Measurements from ENCODE around the gene SCUBE1. TPM values are rescaled to one million over a fixed set of nuclear protein-coding genes. Genes with fewer than 3 reads are reported as not detected.

SCUBE1 gene
- total RNA-seq, 2 experiments from 2014 or later: not detected

- DNase-seq: no peak
- H3K9me3 Mint-ChIP-seq: no peaks in the 10 kb centered on the region
- no peaks in the 10 kb centered on the region for H3K36me3 Mint-ChIP-seq
- no peak overlapping the region for H3K4me3 Mint-ChIP-seq
- CTCF ChIA-PET: interaction anchor here (1.3 kb wide), 1 partner anchor 34 kb away, joined by 4 read pairs; no protein-coding TSS in a partner anchor
- intact Hi-C loops (cut with micrococcal nuclease): no loop called here
- H3K4me1 Mint-ChIP-seq (ENCODE audit: low read depth): no peaks in the 10 kb centered on the region
- no peak overlapping the region for H3K27ac Mint-ChIP-seq
- POLR2A ChIA-PET: no interaction called here
- peaks cover 1% of the 10 kb centered on the region for H3K27me3 Mint-ChIP-seq
Measured at GRCh38 chr22:43308060-43308830, 34.9 kb downstream of the SCUBE1 start.

GRCh38 chr22:43305806-43306205 lies 37.4 kb downstream of the SCUBE1 start:
- Mint-ChIP-seq H3K36me3 (no peaks in the 10 kb centered on the region), H3K27me3 (peaks cover 6% of the 10 kb centered on the region), H3K27ac (no peak overlapping the region), H3K9me3 (no peaks in the 10 kb centered on the region), H3K4me1 (ENCODE audit: low read depth) (no peaks in the 10 kb centered on the region), H3K4me3 (no peak overlapping the region)
- ChIA-PET CTCF (no interaction called here), POLR2A (no interaction called here)
- intact Hi-C loops (cut with micrococcal nuclease): no loop called here
- no peak for DNase-seq

DNA sequence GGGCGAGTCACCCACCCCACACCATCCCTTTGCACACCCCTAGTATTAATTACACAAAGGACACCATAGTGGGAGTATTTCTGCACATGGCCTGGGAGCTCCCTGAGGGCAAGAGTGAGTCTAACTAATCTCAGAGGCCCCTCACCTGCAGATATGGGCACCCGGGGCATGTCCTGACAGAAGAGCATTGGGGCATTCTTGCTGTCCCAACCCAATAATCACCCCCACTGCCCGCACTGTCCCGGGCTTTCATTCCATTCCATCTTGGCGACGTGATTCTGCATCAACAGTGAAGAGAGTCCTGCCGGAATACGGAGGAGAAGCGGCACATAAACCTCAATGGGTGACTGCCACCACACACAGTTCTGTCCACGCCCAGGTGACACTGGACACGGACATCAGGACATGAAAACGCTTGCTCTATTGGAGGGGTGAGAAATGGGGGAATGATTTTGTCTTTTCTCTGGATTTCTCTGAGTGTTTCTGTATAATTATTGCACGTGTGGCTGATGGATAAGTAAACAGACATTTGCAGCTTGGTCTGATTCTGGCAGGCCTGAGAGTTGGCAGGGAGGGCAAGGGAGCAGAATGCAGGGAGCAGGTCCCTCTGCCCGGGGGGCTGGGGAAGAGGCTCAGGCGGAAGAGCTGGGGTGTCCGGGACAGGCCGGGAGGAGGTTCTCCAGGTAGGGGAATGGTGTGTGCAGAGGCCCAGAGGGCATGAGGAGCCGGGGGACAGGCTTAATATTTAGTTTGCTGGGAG lies 38.2 kb downstream of the SCUBE1 start:
- H3K4me1 Mint-ChIP-seq (ENCODE audit: low read depth): no peaks in the 10 kb centered on the region
- DNase-seq: no peak
- H3K27me3 Mint-ChIP-seq: peaks cover 6% of the 10 kb centered on the region
- ChIA-PET POLR2A (no interaction called here), CTCF (interaction anchor here (1.0 kb wide), 1 partner anchor 31 kb away, joined by 3 read pairs; no protein-coding TSS in a partner anchor)
- intact Hi-C loops (cut with micrococcal nuclease): no loop called here
- no peak overlapping the region for H3K27ac Mint-ChIP-seq
- no peaks in the 10 kb centered on the region for H3K9me3 Mint-ChIP-seq
- H3K36me3 Mint-ChIP-seq: no peaks in the 10 kb centered on the region
- H3K4me3 Mint-ChIP-seq: no peak overlapping the region

DNA sequence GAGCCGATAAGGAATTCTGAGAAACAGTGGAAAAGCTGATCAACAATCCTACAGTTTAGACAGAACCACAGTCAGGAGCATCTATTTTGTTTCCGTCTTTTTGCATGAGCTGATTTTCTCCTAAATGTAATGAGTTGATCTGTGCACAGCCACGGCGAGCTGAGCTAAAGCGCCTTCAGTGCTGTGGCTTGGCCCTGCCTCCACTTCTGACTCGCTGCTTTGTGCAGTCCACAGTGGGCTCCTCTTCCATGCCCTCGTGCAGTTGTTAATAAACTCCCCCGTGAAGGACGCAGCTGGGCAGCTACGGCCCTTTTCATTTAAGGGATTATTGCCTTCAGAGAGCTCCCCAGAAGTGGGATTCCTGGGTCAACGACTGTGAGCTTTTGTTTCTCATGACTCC lies 39.4 kb downstream of the SCUBE1 start:
- ChIA-PET CTCF (interaction anchor here (1.0 kb wide), 1 partner anchor 30 kb away, joined by 3 read pairs; no protein-coding TSS in a partner anchor), POLR2A (no interaction called here)
- Mint-ChIP-seq H3K27me3 (peaks cover 6% of the 10 kb centered on the region), H3K36me3 (no peaks in the 10 kb centered on the region), H3K9me3 (no peaks in the 10 kb centered on the region), H3K27ac (no peak overlapping the region), H3K4me1 (ENCODE audit: low read depth) (no peaks in the 10 kb centered on the region), H3K4me3 (no peak overlapping the region)
- intact Hi-C loops (cut with micrococcal nuclease): no loop called here
- DNase-seq: no peak

DNA sequence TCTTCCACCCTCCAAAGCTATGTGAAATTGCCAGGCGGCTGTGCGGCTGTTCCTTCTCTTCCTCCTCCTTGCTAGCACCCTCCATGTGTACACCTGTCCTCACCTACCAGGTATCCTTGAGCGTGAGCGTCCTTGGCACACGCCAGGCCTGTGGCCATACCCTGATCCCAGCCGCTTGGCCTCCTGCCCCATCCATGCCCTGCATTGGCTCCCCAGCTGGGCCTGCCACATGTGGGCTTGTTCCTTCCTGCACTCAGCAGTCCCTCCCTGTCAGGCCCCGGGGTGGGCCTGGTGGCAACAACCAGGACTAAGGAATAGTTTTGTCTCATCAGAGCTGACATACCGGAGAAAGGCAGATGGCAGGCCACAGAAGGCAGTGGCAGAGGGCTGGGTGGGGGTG lies 40.0 kb downstream of the SCUBE1 start:
- no peaks in the 10 kb centered on the region for H3K4me1 Mint-ChIP-seq (ENCODE audit: low read depth)
- ChIA-PET POLR2A (no interaction called here), CTCF (interaction anchor here (0.6 kb wide), 1 partner anchor 8 kb away, joined by 3 read pairs; no protein-coding TSS in a partner anchor)
- no peak overlapping the region for H3K4me3 Mint-ChIP-seq
- intact Hi-C loops (cut with micrococcal nuclease): no loop called here
- H3K9me3 Mint-ChIP-seq: no peaks in the 10 kb centered on the region
- no peak overlapping the region for H3K27ac Mint-ChIP-seq
- peaks cover 6% of the 10 kb centered on the region for H3K27me3 Mint-ChIP-seq
- H3K36me3 Mint-ChIP-seq: no peaks in the 10 kb centered on the region
- no peak for DNase-seq

DNA sequence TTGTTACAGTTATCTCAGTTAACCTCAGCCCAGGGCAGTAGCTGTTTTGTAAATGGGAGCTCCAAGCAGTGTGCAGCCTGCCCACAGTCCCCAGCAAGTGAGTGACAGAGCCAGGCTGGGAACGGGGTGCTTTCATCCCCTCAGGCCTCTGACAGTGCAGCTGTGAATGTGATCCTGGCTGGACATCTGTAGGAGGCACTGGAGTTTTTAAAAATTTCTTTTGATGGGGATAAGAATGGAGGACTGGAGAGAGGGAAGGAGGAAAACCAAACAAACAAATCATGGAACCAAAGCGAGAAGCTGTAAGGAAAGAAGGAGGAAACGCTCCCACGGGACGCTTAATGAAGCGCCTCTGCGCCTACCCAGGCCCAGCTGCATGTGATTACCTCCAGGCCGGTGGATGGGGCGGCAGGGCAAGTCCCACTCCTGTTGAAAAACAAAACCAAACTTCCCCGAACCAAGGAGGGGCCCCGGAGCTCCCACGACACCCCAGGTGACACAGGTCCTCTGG lies 40.6 kb downstream of the SCUBE1 start:
- no peak overlapping the region for H3K4me3 Mint-ChIP-seq
- CTCF ChIA-PET: interaction anchor here (0.6 kb wide), 1 partner anchor 8 kb away, joined by 3 read pairs; no protein-coding TSS in a partner anchor
- no peaks in the 10 kb centered on the region for H3K9me3 Mint-ChIP-seq
- peaks cover 6% of the 10 kb centered on the region for H3K27me3 Mint-ChIP-seq
- no peaks in the 10 kb centered on the region for H3K36me3 Mint-ChIP-seq
- DNase-seq: no peak
- POLR2A ChIA-PET: no interaction called here
- intact Hi-C loops (cut with micrococcal nuclease): no loop called here
- no peak overlapping the region for H3K27ac Mint-ChIP-seq
- no peaks in the 10 kb centered on the region for H3K4me1 Mint-ChIP-seq (ENCODE audit: low read depth)

GRCh38 chr22:43301866-43302265 lies 41.3 kb downstream of the SCUBE1 start:
- ChIA-PET POLR2A (no interaction called here), CTCF (no interaction called here)
- H3K27me3 Mint-ChIP-seq: peaks cover 6% of the 10 kb centered on the region
- H3K36me3 Mint-ChIP-seq: no peaks in the 10 kb centered on the region
- no peak overlapping the region for H3K27ac Mint-ChIP-seq
- H3K9me3 Mint-ChIP-seq: no peaks in the 10 kb centered on the region
- H3K4me1 Mint-ChIP-seq (ENCODE audit: low read depth): no peaks in the 10 kb centered on the region
- intact Hi-C loops (cut with micrococcal nuclease): no loop called here
- no peak for DNase-seq
- H3K4me3 Mint-ChIP-seq: no peak overlapping the region

DNA sequence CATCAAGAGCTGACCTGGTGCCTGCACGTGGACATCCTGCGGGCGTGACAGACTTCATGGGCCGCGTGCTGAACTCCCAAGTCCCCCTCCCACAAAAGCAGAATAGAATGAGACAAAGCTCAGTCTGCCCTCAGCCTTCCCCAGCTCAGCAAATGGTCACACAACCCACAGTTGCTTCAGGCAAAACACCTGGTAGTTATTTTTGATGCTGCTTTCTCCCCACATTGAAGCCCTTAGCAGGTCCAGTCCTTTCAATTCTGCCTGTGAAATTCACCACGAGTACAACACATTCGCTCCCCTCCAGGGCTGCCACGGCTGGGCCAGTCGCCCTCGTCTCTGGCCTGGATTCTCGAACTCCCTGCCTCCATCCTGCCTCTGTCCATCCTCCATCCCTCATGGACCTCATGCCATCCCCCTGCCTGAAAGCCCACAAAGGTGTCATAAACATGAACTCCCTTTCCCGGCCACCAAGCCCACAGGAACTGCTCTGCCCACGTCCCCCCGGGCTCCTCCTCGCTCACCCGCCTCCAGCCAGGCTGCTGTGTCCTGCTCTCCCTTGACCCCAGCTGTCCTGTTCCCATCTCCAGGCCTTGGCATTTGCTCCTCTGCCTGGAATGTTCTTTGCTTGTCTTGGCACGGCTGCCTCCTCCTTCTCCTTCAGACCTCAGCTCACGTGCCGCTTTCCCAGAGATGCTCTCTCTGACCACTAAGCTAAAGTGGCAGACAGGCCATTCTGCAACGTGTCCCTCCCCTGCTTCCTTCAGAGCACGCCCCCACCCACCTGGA lies 42.1 kb downstream of the SCUBE1 start:
- ChIA-PET CTCF (no interaction called here), POLR2A (no interaction called here)
- Mint-ChIP-seq H3K4me3 (no peak overlapping the region), H3K4me1 (ENCODE audit: low read depth) (no peaks in the 10 kb centered on the region), H3K27ac (no peak overlapping the region), H3K36me3 (no peaks in the 10 kb centered on the region), H3K9me3 (no peaks in the 10 kb centered on the region), H3K27me3 (peaks cover 6% of the 10 kb centered on the region)
- intact Hi-C loops (cut with micrococcal nuclease): no loop called here
- DNase-seq: no peak

- Mint-ChIP-seq H3K27ac (no peak overlapping the region), H3K4me1 (ENCODE audit: low read depth) (no peaks in the 10 kb centered on the region), H3K36me3 (no peaks in the 10 kb centered on the region), H3K27me3 (peaks cover 4% of the 10 kb centered on the region), H3K4me3 (no peak overlapping the region), H3K9me3 (no peaks in the 10 kb centered on the region)
- CTCF ChIA-PET: no interaction called here
- intact Hi-C loops (cut with micrococcal nuclease): no loop called here
- POLR2A ChIA-PET: no interaction called here
- DNase-seq: no peak
Measured at GRCh38 chr22:43299736-43300135, 43.4 kb downstream of the SCUBE1 start.

DNA sequence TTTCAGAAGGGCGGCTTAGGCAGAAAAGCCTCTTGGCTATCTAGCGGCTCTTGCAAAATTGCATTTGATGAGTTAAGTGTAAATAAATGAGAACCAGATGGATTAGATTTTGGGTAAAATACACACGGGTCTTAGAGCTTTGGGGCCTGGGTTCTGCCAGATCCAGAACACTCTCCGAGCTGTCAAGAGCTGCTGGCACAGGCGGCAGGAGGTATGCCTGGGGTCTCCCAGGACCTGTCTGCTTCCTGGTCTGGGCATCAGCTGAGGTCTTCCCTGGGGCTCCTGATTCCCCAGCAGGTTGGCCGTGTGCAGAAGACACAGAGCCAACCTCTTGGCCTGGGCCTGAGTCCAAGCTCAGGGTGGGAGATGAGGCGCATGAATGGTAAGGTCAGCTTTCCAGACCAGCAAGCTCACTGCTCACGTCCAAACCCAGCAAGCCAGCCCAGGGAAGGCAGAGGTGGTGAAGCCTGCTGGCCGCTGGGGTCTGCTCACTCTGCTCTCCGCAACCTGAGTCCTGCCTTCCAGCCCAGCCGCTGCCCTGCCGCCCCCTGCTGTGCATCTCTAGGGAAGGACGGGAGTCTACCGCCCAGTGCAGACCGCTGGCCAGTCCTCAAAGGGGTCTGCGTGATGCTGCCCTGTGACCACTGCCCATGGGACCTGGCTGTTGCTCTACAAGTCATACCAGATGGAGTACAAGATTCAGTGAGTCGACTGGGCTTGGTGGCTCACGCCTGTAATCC lies 44.9 kb downstream of the SCUBE1 start:
- peaks cover 4% of the 10 kb centered on the region for H3K27me3 Mint-ChIP-seq
- no peaks in the 10 kb centered on the region for H3K4me1 Mint-ChIP-seq (ENCODE audit: low read depth)
- H3K27ac Mint-ChIP-seq: no peak overlapping the region
- H3K36me3 Mint-ChIP-seq: no peaks in the 10 kb centered on the region
- DNase-seq: no peak
- intact Hi-C loops (cut with micrococcal nuclease): no loop called here
- ChIA-PET CTCF (no interaction called here), POLR2A (no interaction called here)
- H3K4me3 Mint-ChIP-seq: no peak overlapping the region
- H3K9me3 Mint-ChIP-seq: no peaks in the 10 kb centered on the region

- H3K9me3 Mint-ChIP-seq: no peaks in the 10 kb centered on the region
- ChIA-PET CTCF (no interaction called here), POLR2A (no interaction called here)
- intact Hi-C loops (cut with micrococcal nuclease): no loop called here
- no peaks in the 10 kb centered on the region for H3K36me3 Mint-ChIP-seq
- H3K27ac Mint-ChIP-seq: no peak overlapping the region
- peaks cover 2% of the 10 kb centered on the region for H3K27me3 Mint-ChIP-seq
- DNase-seq: no peak
- no peak overlapping the region for H3K4me3 Mint-ChIP-seq
- no peaks in the 10 kb centered on the region for H3K4me1 Mint-ChIP-seq (ENCODE audit: low read depth)
Measured at GRCh38 chr22:43297270-43298061, 45.7 kb downstream of the SCUBE1 start.
